HCT116 (cell line): ENCODE measurements around the gene CXCR4. TPM values are rescaled to one million over a fixed set of nuclear protein-coding genes. Genes with fewer than 3 reads are reported as not detected.

ENCODE experiments used
- ATAC-seq: fragments of 200-7000 bp; cut with Tn5 transposase; 2 replicates; pipeline ENCODE4 v1.9.1; 2020; ENCODE audit warnings: mild to moderate bottlenecking, moderate library complexity
- BruUV-seq: library from RNA; stranded (reverse); fragments of 400-500 nt; replicated peaks from 2 replicates; lab custom pipeline; 2021; lab: Mats Ljungman, UMichigan
- CTCF ChIA-PET: fragments of 300-600 bp; sonication (Branson Sonifier 250); formaldehyde crosslinking; loops from one replicate; lab custom pipeline; 2021; ENCODE audit warnings: antibody characterized with exemption; lab: Charles Lee
- POLR2A ChIA-PET: fragments of 300-600, 350-600 bp; sonication (Branson Sonifier 250); formaldehyde crosslinking; loops from one replicate; lab custom pipeline; 2021; ENCODE audit warnings: antibody characterized with exemption; lab: Charles Lee
- RAD21 ChIA-PET, 2 experiments: fragments of 300-600 bp; sonication (Branson Sonifier 250); formaldehyde crosslinking; loops; one replicate each; lab custom pipeline; 2023; ENCODE audit warnings: low total read pairs in 2 of 2; ENCODE audit not compliant: uncharacterized antibody in 2 of 2, unreplicated experiment in 2 of 2, low non-redundant PET in 1 of 2; lab: Charles Lee
- DNase-seq: peaks from one replicate; pipeline ENCODE4 v3.0.0-alpha.2; 2010; ENCODE audit warnings: low read depth, low spot score
- H2AFZ ChIP-seq: fragments of 200-600 bp; shearing (Covaris generic), sonication (generic); 2 replicates; pipeline ENCODE4 v1.6.1; 2017; ENCODE audit warnings: low read depth, mixed run types, mixed read lengths, antibody characterized with exemption, low read length; ENCODE audit not compliant: poor library complexity, severe bottlenecking
- H3K27ac ChIP-seq: 2 replicates; pipeline ENCODE4 v1.5.1; 2012; ENCODE audit warnings: low read depth, low read length
- H3K27me3 ChIP-seq: fragments of 200-600 bp; sonication (generic); 2 replicates; pipeline ENCODE4 v1.6.1; 2016; ENCODE audit warnings: mixed run types, low read length, mixed read lengths; ENCODE audit not compliant: insufficient read depth
- H3K36me3 ChIP-seq, 2 experiments: fragments of 200-500 bp in 1 of 2; fragments of 200-600 bp in 1 of 2; sonication (Bioruptor generic) in 1 of 2; sonication (generic) in 1 of 2; 2 replicates each; pipeline versions ENCODE4 v1.5.1 to v1.6.1; 2014 to 2016; ENCODE audit warnings: low read length in 2 of 2, inconsistent platforms in 1 of 2, mixed read lengths in 1 of 2, mixed run types in 1 of 2; ENCODE audit not compliant: insufficient read depth in 2 of 2, control insufficient read depth in 1 of 2
- H3K4me1 ChIP-seq, 2 experiments: fragments of 200-600 bp in 1 of 2; sonication (generic) in 1 of 2; 2 replicates each; pipeline versions ENCODE4 v1.5.1 to v1.6.1; 2012 to 2017; ENCODE audit warnings: low read length in 2 of 2, inconsistent platforms in 1 of 2, mild to moderate bottlenecking in 1 of 2, mixed read lengths in 1 of 2, mixed run types in 1 of 2, moderate library complexity in 1 of 2; ENCODE audit not compliant: insufficient read depth in 2 of 2, control insufficient read depth in 1 of 2
- H3K4me2 ChIP-seq: fragments of 200-600 bp; sonication (generic); 2 replicates; pipeline ENCODE4 v1.6.1; 2017; ENCODE audit warnings: mixed run types, low read length, mixed read lengths
- H3K4me3 ChIP-seq, 2 experiments: fragments of 200-600 bp in 1 of 2; sonication (generic) in 1 of 2; replicated peaks in 1 of 2; 2 replicates each; pipeline ENCODE4 v1.5.1; 2011 to 2016; ENCODE audit warnings: low read length in 2 of 2, control low read depth in 1 of 2, low read depth in 1 of 2, mild to moderate bottlenecking in 1 of 2, mixed read lengths in 1 of 2, mixed run types in 1 of 2
- H3K79me2 ChIP-seq: fragments of 200-600 bp; sonication (generic); 2 replicates; pipeline ENCODE4 v1.6.1; 2017; ENCODE audit warnings: mild to moderate bottlenecking, mixed run types, low read length, moderate library complexity, mixed read lengths; ENCODE audit not compliant: insufficient read depth
- H3K9ac ChIP-seq: fragments of 200-600 bp; sonication (generic); 2 replicates; pipeline ENCODE4 v1.6.1; 2016; ENCODE audit warnings: low read length, mixed read lengths
- H3K9me2 ChIP-seq: fragments of 200-600 bp; sonication (generic), shearing (Covaris generic); 2 replicates; pipeline ENCODE4 v1.6.1; 2017; ENCODE audit warnings: mixed run types, mild to moderate bottlenecking, moderate library complexity; ENCODE audit not compliant: insufficient read depth
- H3K9me3 ChIP-seq, 2 experiments: fragments of 200-500 bp in 1 of 2; fragments of 200-600 bp in 1 of 2; sonication (Bioruptor generic) in 1 of 2; sonication (generic) in 1 of 2; 2 replicates each; pipeline ENCODE4 v1.6.1; 2014 to 2017; ENCODE audit warnings: low read length in 2 of 2, mixed read lengths in 2 of 2, inconsistent platforms in 1 of 2, low read depth in 1 of 2, mild to moderate bottlenecking in 1 of 2, mixed run types in 1 of 2, moderate library complexity in 1 of 2; ENCODE audit not compliant: control insufficient read depth in 1 of 2, insufficient read depth in 1 of 2
- H4K20me1 ChIP-seq: fragments of 200-600 bp; sonication (generic), shearing (Covaris generic); 2 replicates; pipeline ENCODE4 v1.6.1; 2017; ENCODE audit warnings: mixed run types, mild to moderate bottlenecking, moderate library complexity; ENCODE audit not compliant: insufficient read depth
- EGR1 ChIP-seq: IDR thresholded peaks from 2 replicates; pipeline ENCODE4 v1.6.1; 2012; ENCODE audit warnings: low read depth
- POLR2A ChIP-seq: IDR thresholded peaks from 2 replicates; pipeline ENCODE4 v1.7.0; 2011; ENCODE audit warnings: borderline replicate concordance; ENCODE audit not compliant: insufficient read depth, insufficient read length; ENCODE audit errors: extremely low read depth
- SIN3A ChIP-seq: IDR thresholded peaks from 2 replicates; pipeline ENCODE4 v1.6.1; 2012; ENCODE audit warnings: low read depth
- SRF ChIP-seq: IDR thresholded peaks from 2 replicates; pipeline ENCODE4 v1.6.1; 2012; ENCODE audit warnings: low read depth
- YY1 ChIP-seq: IDR thresholded peaks from 2 replicates; pipeline ENCODE4 v1.6.1; 2011; ENCODE audit warnings: low read length, low read depth, moderate library complexity, mild to moderate bottlenecking; ENCODE audit not compliant: insufficient replicate concordance; ENCODE audit errors: extremely low read depth
- intact Hi-C: fragments of 100-400 bp; cut with micrococcal nuclease; formaldehyde crosslinking; loops from 2 replicates; pipeline ENCODE4 v1.10.0; 2022
- total RNA-seq: library from RNA; stranded (reverse); gene quantifications from one replicate; pipeline ENCODE4 v1.2.1, GENCODE V29; 2021; ENCODE audit not compliant: unreplicated experiment

Gene CXCR4
- total RNA-seq, 1 experiment from 2014 or later, result 1.3 TPM

DNA sequence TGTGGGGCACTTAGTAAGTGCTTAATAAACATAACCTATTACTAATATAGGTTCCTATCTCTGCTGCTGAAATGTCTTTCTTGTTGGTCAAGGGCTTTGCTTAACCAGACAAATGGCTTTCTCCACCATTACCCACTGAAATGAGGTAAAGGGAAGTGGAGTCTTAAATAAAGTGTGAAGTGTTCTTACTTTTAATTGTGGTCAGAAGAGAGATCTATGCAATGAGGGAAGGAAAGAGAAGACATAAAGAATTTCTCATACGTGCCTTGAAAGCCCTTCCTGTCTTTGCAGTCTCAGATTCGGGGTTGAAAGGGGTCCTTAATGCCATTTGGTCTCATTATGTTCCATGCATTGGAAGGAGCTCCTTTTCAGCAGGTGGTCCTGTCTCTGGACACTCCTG is 6.9 kb upstream of the CXCR4 start:
- Histone ChIP-seq H3K4me1 (peaks cover 0 to 14% of the 10 kb centered on the region in 2 experiments; a peak in 1 of 4 replicates), H3K9ac (no peak overlapping the region), H3K9me3 (no peaks in the 10 kb centered on the region), H3K79me2 (no peaks in the 10 kb centered on the region), H3K9me2 (no peaks in the 10 kb centered on the region), H3K4me3 (no peak overlapping the region), H3K27me3 (peaks cover 41% of the 10 kb centered on the region), H2AFZ (no peak overlapping the region), H4K20me1 (no peaks in the 10 kb centered on the region), H3K27ac (no peak overlapping the region), H3K4me2 (no peak overlapping the region), H3K36me3 (no peaks in the 10 kb centered on the region)
- BruUV-seq, result no TSS peak
- POLR2A ChIA-PET, result no interaction called here
- CTCF ChIA-PET, result no interaction called here
- no peak for DNase-seq
- no peak for ATAC-seq
- RAD21 ChIA-PET, result no interaction called here
- TF ChIP-seq EGR1, result no peak
- intact Hi-C loops, result loop anchor here (10.0 kb wide), 1 partner anchor 250 kb away; no protein-coding TSS in a partner anchor

DNA sequence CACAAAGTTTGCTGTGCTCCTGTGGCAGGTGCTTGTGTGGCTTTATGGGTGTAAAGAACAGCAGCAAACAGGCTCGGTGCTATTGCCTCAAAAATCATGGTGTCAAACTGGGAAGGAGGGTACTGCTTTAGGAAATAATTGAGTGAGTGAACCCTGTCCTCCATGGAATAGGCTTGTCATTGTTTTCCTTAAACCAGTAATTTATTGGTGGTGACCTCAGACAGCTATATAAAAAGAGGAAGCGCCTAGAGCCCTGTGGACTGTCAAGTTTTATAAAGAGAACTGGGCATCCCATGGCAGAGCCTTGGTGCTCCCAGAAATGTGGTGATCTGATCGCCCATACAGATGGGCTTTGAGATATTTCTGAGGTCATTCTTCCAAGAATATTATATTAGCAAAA is 4.7 kb upstream of the CXCR4 start:
- Histone ChIP-seq H2AFZ (no peak overlapping the region), H3K36me3 (no peaks in the 10 kb centered on the region), H3K27me3 (peaks cover 41% of the 10 kb centered on the region), H3K4me3 (no peak overlapping the region), H4K20me1 (no peaks in the 10 kb centered on the region), H3K9ac (no peak overlapping the region), H3K4me2 (no peak overlapping the region), H3K9me3 (no peaks in the 10 kb centered on the region), H3K27ac (no peak overlapping the region), H3K4me1 (peaks cover 0 to 7% of the 10 kb centered on the region in 2 experiments; a peak in 1 of 4 replicates), H3K9me2 (no peaks in the 10 kb centered on the region), H3K79me2 (no peaks in the 10 kb centered on the region)
- TF ChIP-seq YY1, result no peak
- no peak for TF ChIP-seq SRF
- no peak for TF ChIP-seq POLR2A
- no peak for TF ChIP-seq SIN3A
- DNase-seq (no peak), ATAC-seq (no peak)
- POLR2A ChIA-PET, result no interaction called here
- RAD21 ChIA-PET, result no interaction called here
- BruUV-seq, result no TSS peak
- intact Hi-C loops, result loop anchor here (10.0 kb wide), 1 partner anchor 252 kb away; no protein-coding TSS in a partner anchor
- CTCF ChIA-PET, result no interaction called here
